ENCODE measurements around the gene IRF2BP1. TPM values are rescaled to one million over a fixed set of nuclear protein-coding genes. Genes with fewer than 3 reads are reported as not detected.
A peak's percentile ranks its signal among the peaks of the same experiment; 100 is the strongest.

IRF2BP1 gene
- total and polyA plus RNA-seq, 2 of the 13 experiments (the other 11 are each of a cell fraction or from before 2014, with no cell fraction given), result 4.3 to 14.3 TPM

GRCh38 chr19:45881909-45882528, 3.9 kb downstream of the IRF2BP1 start (continued):
- TF ChIP-seq ZNF256 (CRISPR knock-in tag; conservative IDR thresholded peaks at IDR 0.05) (no peak), ZBTB49 (CRISPR knock-in tag; IDR thresholded peaks at IDR 0.05; ENCODE audit: borderline replicate concordance) (no peak), PATZ1 (CRISPR knock-in tag; IDR thresholded peaks at IDR 0.05) (peak; percentile 100), ZNF180 (CRISPR knock-in tag; IDR thresholded peaks at IDR 0.05; ENCODE audit: borderline replicate concordance, low read depth) (no peak), ETS1 (CRISPR knock-in tag; IDR thresholded peaks at IDR 0.05) (no peak; the same call in 1 of the 2 replicates), PHF21A (CRISPR knock-in tag; IDR thresholded peaks at IDR 0.05) (peak; percentile 88), CHCHD3 (CRISPR knock-in tag; IDR thresholded peaks at IDR 0.05) (no peak), RBM22 (optimal IDR thresholded peaks at IDR 0.05; ENCODE audit: low read length) (no peak), ZNF891 (CRISPR knock-in tag; IDR thresholded peaks at IDR 0.05) (no peak), ZNF12 (CRISPR knock-in tag; IDR thresholded peaks at IDR 0.05) (peak; percentile 30; the same call in 1 of the 2 replicates), HMGXB3 (CRISPR knock-in tag; IDR thresholded peaks at IDR 0.05; ENCODE audit: borderline replicate concordance) (no peak), NR2F6 (IDR thresholded peaks at IDR 0.05) (peak; percentile 88), NR2F6 (CRISPR knock-in tag; IDR thresholded peaks at IDR 0.05) (peak; percentile 86), HOMEZ (CRISPR knock-in tag; IDR thresholded peaks at IDR 0.05; ENCODE audit: low read depth) (no peak), U2AF1 (optimal IDR thresholded peaks at IDR 0.05; ENCODE audit: low read depth, low read length) (no peak), RNF2 (conservative IDR thresholded peaks at IDR 0.05; ENCODE audit: low read depth) (no peak), ZNF496 (CRISPR knock-in tag; IDR thresholded peaks at IDR 0.05; ENCODE audit: insufficient replicate concordance) (no peak), ZNF782 (CRISPR knock-in tag; IDR thresholded peaks at IDR 0.05; ENCODE audit: borderline replicate concordance) (no peak), PAX8 (CRISPR knock-in tag; IDR thresholded peaks at IDR 0.05; ENCODE audit: borderline replicate concordance) (no peak)

Measured in HepG2 (cell line).